HCT116 (cell line): ENCODE measurements around the gene PAX9. TPM values are rescaled to one million over a fixed set of nuclear protein-coding genes. Genes with fewer than 3 reads are reported as not detected.

Experiments used
- ATAC-seq: fragments of 200-7000 bp; cut with Tn5 transposase; 2 replicates; pipeline ENCODE4 v1.9.1; 2020; ENCODE audit warnings: mild to moderate bottlenecking, moderate library complexity
- BruUV-seq: library from RNA; stranded (reverse); fragments of 400-500 nt; replicated peaks from 2 replicates; lab custom pipeline; 2021; lab: Mats Ljungman, UMichigan
- CTCF ChIA-PET: fragments of 300-600 bp; sonication (Branson Sonifier 250); formaldehyde crosslinking; loops from one replicate; lab custom pipeline; 2021; ENCODE audit warnings: antibody characterized with exemption; lab: Charles Lee
- POLR2A ChIA-PET: fragments of 300-600, 350-600 bp; sonication (Branson Sonifier 250); formaldehyde crosslinking; loops from one replicate; lab custom pipeline; 2021; ENCODE audit warnings: antibody characterized with exemption; lab: Charles Lee
- RAD21 ChIA-PET, 2 experiments: fragments of 300-600 bp; sonication (Branson Sonifier 250); formaldehyde crosslinking; loops; one replicate each; lab custom pipeline; 2023; ENCODE audit warnings: low total read pairs in 2 of 2; ENCODE audit not compliant: uncharacterized antibody in 2 of 2, unreplicated experiment in 2 of 2, low non-redundant PET in 1 of 2; lab: Charles Lee
- DNase-seq: peaks from one replicate; pipeline ENCODE4 v3.0.0-alpha.2; 2010; ENCODE audit warnings: low read depth, low spot score
- H2AFZ ChIP-seq: fragments of 200-600 bp; shearing (Covaris generic), sonication (generic); 2 replicates; pipeline ENCODE4 v1.6.1; 2017; ENCODE audit warnings: low read depth, mixed run types, mixed read lengths, antibody characterized with exemption, low read length; ENCODE audit not compliant: poor library complexity, severe bottlenecking
- H3K27ac ChIP-seq: 2 replicates; pipeline ENCODE4 v1.5.1; 2012; ENCODE audit warnings: low read depth, low read length
- H3K27me3 ChIP-seq: fragments of 200-600 bp; sonication (generic); 2 replicates; pipeline ENCODE4 v1.6.1; 2016; ENCODE audit warnings: mixed run types, low read length, mixed read lengths; ENCODE audit not compliant: insufficient read depth
- H3K36me3 ChIP-seq, 2 experiments: fragments of 200-500 bp in 1 of 2; fragments of 200-600 bp in 1 of 2; sonication (Bioruptor generic) in 1 of 2; sonication (generic) in 1 of 2; 2 replicates each; pipeline versions ENCODE4 v1.5.1 to v1.6.1; 2014 to 2016; ENCODE audit warnings: low read length in 2 of 2, inconsistent platforms in 1 of 2, mixed read lengths in 1 of 2, mixed run types in 1 of 2; ENCODE audit not compliant: insufficient read depth in 2 of 2, control insufficient read depth in 1 of 2
- H3K4me1 ChIP-seq, 2 experiments: fragments of 200-600 bp in 1 of 2; sonication (generic) in 1 of 2; 2 replicates each; pipeline versions ENCODE4 v1.5.1 to v1.6.1; 2012 to 2017; ENCODE audit warnings: low read length in 2 of 2, inconsistent platforms in 1 of 2, mild to moderate bottlenecking in 1 of 2, mixed read lengths in 1 of 2, mixed run types in 1 of 2, moderate library complexity in 1 of 2; ENCODE audit not compliant: insufficient read depth in 2 of 2, control insufficient read depth in 1 of 2
- H3K4me2 ChIP-seq: fragments of 200-600 bp; sonication (generic); 2 replicates; pipeline ENCODE4 v1.6.1; 2017; ENCODE audit warnings: mixed run types, low read length, mixed read lengths
- H3K4me3 ChIP-seq, 2 experiments: fragments of 200-600 bp in 1 of 2; sonication (generic) in 1 of 2; replicated peaks in 1 of 2; 2 replicates each; pipeline ENCODE4 v1.5.1; 2011 to 2016; ENCODE audit warnings: low read length in 2 of 2, control low read depth in 1 of 2, low read depth in 1 of 2, mild to moderate bottlenecking in 1 of 2, mixed read lengths in 1 of 2, mixed run types in 1 of 2
- H3K79me2 ChIP-seq: fragments of 200-600 bp; sonication (generic); 2 replicates; pipeline ENCODE4 v1.6.1; 2017; ENCODE audit warnings: mild to moderate bottlenecking, mixed run types, low read length, moderate library complexity, mixed read lengths; ENCODE audit not compliant: insufficient read depth
- H3K9ac ChIP-seq: fragments of 200-600 bp; sonication (generic); 2 replicates; pipeline ENCODE4 v1.6.1; 2016; ENCODE audit warnings: low read length, mixed read lengths
- H3K9me2 ChIP-seq: fragments of 200-600 bp; sonication (generic), shearing (Covaris generic); 2 replicates; pipeline ENCODE4 v1.6.1; 2017; ENCODE audit warnings: mixed run types, mild to moderate bottlenecking, moderate library complexity; ENCODE audit not compliant: insufficient read depth
- H3K9me3 ChIP-seq, 2 experiments: fragments of 200-500 bp in 1 of 2; fragments of 200-600 bp in 1 of 2; sonication (Bioruptor generic) in 1 of 2; sonication (generic) in 1 of 2; 2 replicates each; pipeline ENCODE4 v1.6.1; 2014 to 2017; ENCODE audit warnings: low read length in 2 of 2, mixed read lengths in 2 of 2, inconsistent platforms in 1 of 2, low read depth in 1 of 2, mild to moderate bottlenecking in 1 of 2, mixed run types in 1 of 2, moderate library complexity in 1 of 2; ENCODE audit not compliant: control insufficient read depth in 1 of 2, insufficient read depth in 1 of 2
- H4K20me1 ChIP-seq: fragments of 200-600 bp; sonication (generic), shearing (Covaris generic); 2 replicates; pipeline ENCODE4 v1.6.1; 2017; ENCODE audit warnings: mixed run types, mild to moderate bottlenecking, moderate library complexity; ENCODE audit not compliant: insufficient read depth
- CBX3 ChIP-seq: IDR thresholded peaks from 2 replicates; pipeline ENCODE4 v1.6.1; 2012; ENCODE audit warnings: low read depth
- CEBPB ChIP-seq: IDR thresholded peaks from 2 replicates; pipeline ENCODE4 v1.6.1; 2012; ENCODE audit warnings: low read depth
- EGR1 ChIP-seq: IDR thresholded peaks from 2 replicates; pipeline ENCODE4 v1.6.1; 2012; ENCODE audit warnings: low read depth
- ELF1 ChIP-seq: IDR thresholded peaks from 2 replicates; pipeline ENCODE4 v1.6.1; 2012; ENCODE audit warnings: low read depth, borderline replicate concordance
- EZH2 ChIP-seq: fragments of 200-600 bp; sonication (generic); IDR thresholded peaks from 2 replicates; pipeline ENCODE4 v1.6.1; 2017; ENCODE audit warnings: antibody characterized with exemption, mixed run types
- EZH2phosphoT487 ChIP-seq: fragments of 200-600 bp; IDR thresholded peaks from 2 replicates; pipeline ENCODE4 v1.6.1; 2018; ENCODE audit warnings: antibody characterized with exemption, borderline replicate concordance
- FOSL1 ChIP-seq: IDR thresholded peaks from 2 replicates; pipeline ENCODE4 v1.6.1; 2012; ENCODE audit warnings: low read depth
- JUND ChIP-seq: IDR thresholded peaks from 2 replicates; pipeline ENCODE4 v1.6.1; 2012
- POLR2A ChIP-seq: IDR thresholded peaks from 2 replicates; pipeline ENCODE4 v1.7.0; 2011; ENCODE audit warnings: borderline replicate concordance; ENCODE audit not compliant: insufficient read depth, insufficient read length; ENCODE audit errors: extremely low read depth
- POLR2AphosphoS5 ChIP-seq: IDR thresholded peaks from 2 replicates; pipeline ENCODE4 v1.6.1; 2011; ENCODE audit warnings: mild to moderate bottlenecking, low read depth, low read length, moderate library complexity
- SIN3A ChIP-seq: IDR thresholded peaks from 2 replicates; pipeline ENCODE4 v1.6.1; 2012; ENCODE audit warnings: low read depth
- SP1 ChIP-seq: IDR thresholded peaks from 2 replicates; pipeline ENCODE4 v1.6.1; 2012; ENCODE audit warnings: low read depth
- SRF ChIP-seq: IDR thresholded peaks from 2 replicates; pipeline ENCODE4 v1.6.1; 2012; ENCODE audit warnings: low read depth
- TCF7L2 ChIP-seq: IDR thresholded peaks from 2 replicates; pipeline ENCODE4 v1.7.0; 2011; ENCODE audit warnings: borderline replicate concordance, inconsistent platforms; ENCODE audit not compliant: insufficient read depth, insufficient read length; ENCODE audit errors: extremely low read depth
- YY1 ChIP-seq: IDR thresholded peaks from 2 replicates; pipeline ENCODE4 v1.6.1; 2011; ENCODE audit warnings: low read length, low read depth, moderate library complexity, mild to moderate bottlenecking; ENCODE audit not compliant: insufficient replicate concordance; ENCODE audit errors: extremely low read depth
- ZFX ChIP-seq: fragments of 450-650 bp; IDR thresholded peaks from 2 replicates; pipeline ENCODE4 v1.6.1; 2017
- ZNF274 ChIP-seq: fragments of 200-500 bp; sonication (Bioruptor generic); IDR thresholded peaks from 2 replicates; pipeline ENCODE4 v1.6.1; 2014; ENCODE audit warnings: mild to moderate bottlenecking, low read depth, low read length, inconsistent platforms
- intact Hi-C: fragments of 100-400 bp; cut with micrococcal nuclease; formaldehyde crosslinking; loops from 2 replicates; pipeline ENCODE4 v1.10.0; 2022
- total RNA-seq: library from RNA; stranded (reverse); gene quantifications from one replicate; pipeline ENCODE4 v1.2.1, GENCODE V29; 2021; ENCODE audit not compliant: unreplicated experiment
- TF ChIP-seq, protein P1 (sequence below): IDR thresholded peaks from 2 replicates; pipeline ENCODE4 v1.6.1; 2012
- TF ChIP-seq, protein P2 (sequence below): IDR thresholded peaks from 2 replicates; pipeline ENCODE4 v1.6.1; 2012
- TF ChIP-seq, protein P3 (sequence below), 3 experiments: fragments of 200-600 bp in 1 of 3; sonication (generic) in 1 of 3; IDR thresholded peaks in 2 of 3; conservative IDR thresholded peaks in 1 of 3; 2 replicates each; pipeline ENCODE4 v1.5.1; 2012 to 2017; ENCODE audit warnings: low read depth in 2 of 3, low read length in 2 of 3, antibody characterized with exemption in 1 of 3, borderline replicate concordance in 1 of 3, control low read depth in 1 of 3, mild to moderate bottlenecking in 1 of 3, mixed read lengths in 1 of 3, mixed run types in 1 of 3, moderate library complexity in 1 of 3; ENCODE audit not compliant: insufficient read depth in 1 of 3

Gene PAX9
- total RNA-seq, 1 experiment from 2014 or later: 5.2 TPM

DNA sequence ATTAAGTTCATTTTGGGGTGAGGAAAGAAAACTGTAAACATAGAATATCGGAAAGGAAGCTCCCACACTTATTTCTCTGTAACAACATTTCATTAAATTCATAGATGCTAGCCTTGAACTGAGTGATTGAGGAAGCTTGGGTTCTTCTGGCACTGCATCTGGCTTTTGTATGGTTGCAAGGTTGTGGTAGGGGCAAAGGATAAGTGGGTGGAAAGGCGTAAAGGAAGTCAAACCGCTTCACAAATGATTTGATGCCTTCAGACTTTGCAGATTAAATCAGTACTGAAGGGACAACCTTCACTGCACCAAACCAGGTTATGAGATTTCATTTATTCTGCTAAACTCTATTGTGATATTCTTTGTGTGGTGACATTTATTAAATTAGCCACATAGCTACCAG is 28.1 kb upstream of the PAX9 start:
- Histone ChIP-seq H2AFZ (no peak overlapping the region), H3K9ac (no peak overlapping the region), H3K79me2 (no peaks in the 10 kb centered on the region), H3K27me3 (no peaks in the 10 kb centered on the region; the same call in 1 of the 2 replicates), H3K9me3 (no peaks in the 10 kb centered on the region), H3K36me3 (no peaks in the 10 kb centered on the region), H3K4me3 (no peak overlapping the region), H3K9me2 (no peaks in the 10 kb centered on the region), H3K27ac (no peak overlapping the region), H3K4me1 (no peaks in the 10 kb centered on the region), H3K4me2 (no peak overlapping the region), H4K20me1 (no peaks in the 10 kb centered on the region)
- BruUV-seq: no TSS peak
- intact Hi-C loops: no loop called here
- ATAC-seq: no peak
- TF ChIP-seq ZNF274 (no peak), ELF1 (no peak), ZFX (no peak), YY1 (no peak)
- POLR2A ChIA-PET: no interaction called here
- RAD21 ChIA-PET: no interaction called here
- CTCF ChIA-PET: no interaction called here
- DNase-seq: no peak

DNA sequence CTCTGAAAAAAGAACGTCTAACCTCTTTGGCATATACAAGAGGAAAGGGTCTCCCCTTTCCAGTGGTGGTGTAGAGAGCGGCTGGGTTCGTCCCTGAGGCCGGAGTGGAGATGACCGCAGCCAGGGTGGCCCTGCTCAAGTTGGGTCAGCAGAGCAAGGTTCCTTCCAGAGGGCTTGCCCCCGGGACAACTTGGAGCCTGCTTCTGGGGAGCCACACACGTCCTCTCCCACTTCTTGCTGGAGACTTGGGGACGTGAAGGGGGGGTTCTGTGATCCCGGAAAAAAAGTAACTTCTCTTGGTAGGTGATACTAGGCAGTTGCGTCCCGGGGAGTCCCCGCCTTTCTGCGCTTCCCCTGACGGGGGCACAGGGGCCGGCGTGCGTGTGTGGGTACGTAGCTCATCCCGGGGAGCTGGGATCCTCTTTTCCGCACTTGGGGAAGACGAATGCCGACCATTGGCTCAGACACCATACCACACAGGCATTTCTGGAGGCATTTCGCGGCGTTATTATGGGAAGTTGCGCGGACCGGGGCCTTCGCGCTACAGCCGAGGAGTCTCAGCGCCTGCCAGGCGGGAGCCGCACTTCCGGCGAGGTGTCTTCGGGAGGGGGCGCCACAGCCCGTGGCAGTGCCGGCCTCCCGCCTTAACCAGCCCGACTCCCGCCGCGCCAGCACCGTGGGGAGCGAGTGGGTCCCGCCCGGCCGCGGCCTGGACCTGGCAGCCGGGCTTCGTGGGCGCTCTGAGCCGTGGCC is 14.8 kb upstream of the PAX9 start:
- no peak for ATAC-seq
- CTCF ChIA-PET: no interaction called here
- no peak overlapping the region for H3K4me2 ChIP-seq
- no peak for TF ChIP-seq SIN3A
- TF ChIP-seq JUND: no peak
- TF ChIP-seq EZH2: no peak
- TF ChIP-seq EGR1: no peak
- TF ChIP-seq CEBPB: no peak
- no peak for TF ChIP-seq ZNF274
- TF ChIP-seq SRF: no peak
- TF ChIP-seq, protein P1, sequence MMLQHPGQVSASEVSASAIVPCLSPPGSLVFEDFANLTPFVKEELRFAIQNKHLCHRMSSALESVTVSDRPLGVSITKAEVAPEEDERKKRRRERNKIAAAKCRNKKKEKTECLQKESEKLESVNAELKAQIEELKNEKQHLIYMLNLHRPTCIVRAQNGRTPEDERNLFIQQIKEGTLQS: no peak
- TF ChIP-seq SP1: no peak
- no peak for TF ChIP-seq POLR2AphosphoS5
- TF ChIP-seq YY1: no peak
- TF ChIP-seq CBX3: no peak
- TF ChIP-seq FOSL1: no peak
- TF ChIP-seq, protein P2, sequence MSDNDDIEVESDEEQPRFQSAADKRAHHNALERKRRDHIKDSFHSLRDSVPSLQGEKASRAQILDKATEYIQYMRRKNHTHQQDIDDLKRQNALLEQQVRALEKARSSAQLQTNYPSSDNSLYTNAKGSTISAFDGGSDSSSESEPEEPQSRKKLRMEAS: no peak
- no peak for TF ChIP-seq POLR2A
- TF ChIP-seq, protein P3, sequence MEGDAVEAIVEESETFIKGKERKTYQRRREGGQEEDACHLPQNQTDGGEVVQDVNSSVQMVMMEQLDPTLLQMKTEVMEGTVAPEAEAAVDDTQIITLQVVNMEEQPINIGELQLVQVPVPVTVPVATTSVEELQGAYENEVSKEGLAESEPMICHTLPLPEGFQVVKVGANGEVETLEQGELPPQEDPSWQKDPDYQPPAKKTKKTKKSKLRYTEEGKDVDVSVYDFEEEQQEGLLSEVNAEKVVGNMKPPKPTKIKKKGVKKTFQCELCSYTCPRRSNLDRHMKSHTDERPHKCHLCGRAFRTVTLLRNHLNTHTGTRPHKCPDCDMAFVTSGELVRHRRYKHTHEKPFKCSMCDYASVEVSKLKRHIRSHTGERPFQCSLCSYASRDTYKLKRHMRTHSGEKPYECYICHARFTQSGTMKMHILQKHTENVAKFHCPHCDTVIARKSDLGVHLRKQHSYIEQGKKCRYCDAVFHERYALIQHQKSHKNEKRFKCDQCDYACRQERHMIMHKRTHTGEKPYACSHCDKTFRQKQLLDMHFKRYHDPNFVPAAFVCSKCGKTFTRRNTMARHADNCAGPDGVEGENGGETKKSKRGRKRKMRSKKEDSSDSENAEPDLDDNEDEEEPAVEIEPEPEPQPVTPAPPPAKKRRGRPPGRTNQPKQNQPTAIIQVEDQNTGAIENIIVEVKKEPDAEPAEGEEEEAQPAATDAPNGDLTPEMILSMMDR (IDR thresholded peaks at IDR 0.05 in 2 of 3, conservative IDR thresholded peaks at IDR 0.05 in 1 of 3; ENCODE audit: borderline replicate concordance in 1 of 3, insufficient read depth in 1 of 3, low read depth in 2 of 3, low read length in 2 of 3): no peak
- no peak for TF ChIP-seq TCF7L2
- TF ChIP-seq EZH2phosphoT487: no peak

More for the DNA sequence above, 14.8 kb upstream of the PAX9 start:
- Histone ChIP-seq H3K27ac (no peak overlapping the region), H3K36me3 (no peaks in the 10 kb centered on the region), H4K20me1 (no peaks in the 10 kb centered on the region), H3K79me2 (no peaks in the 10 kb centered on the region), H3K9me2 (no peaks in the 10 kb centered on the region), H2AFZ (no peak overlapping the region), H3K9ac (no peak overlapping the region), H3K4me3 (no peak overlapping the region), H3K27me3 (no peaks in the 10 kb centered on the region), H3K9me3 (no peaks in the 10 kb centered on the region), H3K4me1 (no peaks in the 10 kb centered on the region)
- DNase-seq: no peak
- intact Hi-C loops: loop anchor here (5.0 kb wide), 1 partner anchor 500 kb away; no protein-coding TSS in a partner anchor
- no TSS peak for BruUV-seq
- POLR2A ChIA-PET: no interaction called here
- RAD21 ChIA-PET: no interaction called here
